Nephron progenitor cell (in vitro differentiated cells): ENCODE data around the gene WNT9B.
A peak's percentile ranks its signal among the peaks of the same experiment; 100 is the strongest.

Experiments used
- DNase-seq: peaks from one replicate; pipeline ENCODE4 v3.0.0; 2021
- H3K27ac Mint-ChIP-seq: 2 replicates; pipeline ENCODE4 v1.8.0; 2021; ENCODE audit warnings: mild to moderate bottlenecking, moderate library complexity, mixed read lengths
- H3K27me3 Mint-ChIP-seq: 2 replicates; pipeline ENCODE4 v1.8.0; 2021; ENCODE audit warnings: mild to moderate bottlenecking, low read depth, mixed read lengths; ENCODE audit not compliant: poor library complexity
- H3K36me3 Mint-ChIP-seq: 2 replicates; pipeline ENCODE4 v1.8.0; 2021; ENCODE audit warnings: low read depth, mixed read lengths
- H3K4me1 Mint-ChIP-seq: 2 replicates; pipeline ENCODE4 v1.8.0; 2021; ENCODE audit warnings: mixed read lengths
- H3K4me3 Mint-ChIP-seq: 2 replicates; pipeline ENCODE4 v1.8.0; 2021; ENCODE audit warnings: mild to moderate bottlenecking, moderate library complexity, mixed read lengths
- H3K9me3 Mint-ChIP-seq: 2 replicates; pipeline ENCODE4 v1.8.0; 2021; ENCODE audit warnings: mild to moderate bottlenecking, moderate library complexity, mixed read lengths
- CTCF ChIP-seq: fragments of 200-600 bp; sonication (generic); IDR thresholded peaks from 2 replicates; pipeline ENCODE4 v1.5.0; 2021; ENCODE audit warnings: antibody characterized with exemption

The WNT9B gene

DNA sequence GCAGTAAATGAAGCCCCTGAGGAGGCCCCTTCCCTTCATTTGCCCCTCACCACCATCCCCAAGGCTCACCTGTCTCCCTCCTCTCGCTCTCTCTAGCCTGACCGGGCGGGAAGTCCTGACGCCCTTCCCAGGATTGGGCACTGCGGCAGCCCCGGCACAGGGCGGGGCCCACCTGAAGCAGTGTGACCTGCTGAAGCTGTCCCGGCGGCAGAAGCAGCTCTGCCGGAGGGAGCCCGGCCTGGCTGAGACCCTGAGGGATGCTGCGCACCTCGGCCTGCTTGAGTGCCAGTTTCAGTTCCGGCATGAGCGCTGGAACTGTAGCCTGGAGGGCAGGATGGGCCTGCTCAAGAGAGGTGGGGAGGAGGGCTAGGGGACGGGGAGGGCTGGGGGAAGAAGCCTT lies 21.0 kb downstream of the WNT9B start:
- peaks cover 8% of the 10 kb centered on the region for H3K27me3 Mint-ChIP-seq
- H3K27ac Mint-ChIP-seq: no peak overlapping the region
- TF ChIP-seq CTCF: no peak
- H3K4me1 Mint-ChIP-seq: no peaks in the 10 kb centered on the region
- no peak overlapping the region for H3K4me3 Mint-ChIP-seq
- no peaks in the 10 kb centered on the region for H3K9me3 Mint-ChIP-seq
- H3K36me3 Mint-ChIP-seq: no peaks in the 10 kb centered on the region
- DNase-seq: no peak

DNA sequence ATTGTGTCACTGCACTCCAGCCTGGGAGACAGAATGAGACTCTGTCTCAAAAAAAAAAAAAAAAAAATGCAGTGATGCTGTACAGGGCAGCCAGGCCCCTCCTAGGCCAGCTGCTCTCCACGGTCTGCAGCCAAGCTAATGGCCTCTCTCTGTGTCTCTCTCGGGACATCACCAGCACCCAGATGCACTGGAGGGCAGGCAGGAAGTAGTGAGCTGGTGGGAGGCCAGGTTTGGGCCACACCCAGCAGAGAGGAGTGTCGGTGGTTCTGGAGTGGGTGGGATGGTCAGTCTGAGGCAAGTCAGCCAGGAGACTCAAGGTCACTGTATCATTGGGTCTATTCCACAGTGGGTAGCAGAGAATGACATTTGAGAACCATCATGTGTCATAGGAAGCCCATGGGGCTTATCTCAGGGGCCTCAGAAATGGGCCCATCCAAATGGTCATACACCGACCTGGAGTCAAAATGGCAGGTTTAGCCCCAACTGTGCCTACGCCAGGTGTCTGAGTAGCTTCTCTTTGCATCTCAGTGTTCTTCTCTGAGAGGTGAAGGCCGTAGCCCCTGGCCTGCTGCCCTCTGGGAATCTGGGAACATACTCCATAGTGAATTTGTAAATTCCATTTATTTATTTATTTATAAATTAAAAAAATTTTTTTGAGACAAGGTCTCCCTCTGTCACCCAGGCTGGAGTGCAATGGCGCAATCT lies 22.7 kb downstream of the WNT9B start:
- H3K4me1 Mint-ChIP-seq: no peaks in the 10 kb centered on the region
- no peak for DNase-seq
- TF ChIP-seq CTCF: no peak
- H3K36me3 Mint-ChIP-seq: no peaks in the 10 kb centered on the region
- H3K4me3 Mint-ChIP-seq: no peak overlapping the region
- no peak overlapping the region for H3K27ac Mint-ChIP-seq
- no peaks in the 10 kb centered on the region for H3K9me3 Mint-ChIP-seq
- H3K27me3 Mint-ChIP-seq: peaks cover 4% of the 10 kb centered on the region

GRCh38 chr17:46874906-46875305 lies 23.5 kb downstream of the WNT9B start:
- Mint-ChIP-seq H3K27me3 (peaks cover 4% of the 10 kb centered on the region), H3K36me3 (no peaks in the 10 kb centered on the region), H3K4me3 (no peak overlapping the region), H3K9me3 (no peaks in the 10 kb centered on the region), H3K4me1 (no peaks in the 10 kb centered on the region), H3K27ac (no peak overlapping the region)
- no peak for TF ChIP-seq CTCF
- no peak for DNase-seq

GRCh38 chr17:46875849-46876352 lies 24.5 kb downstream of the WNT9B start:
- Mint-ChIP-seq H3K4me1 (no peaks in the 10 kb centered on the region), H3K27me3 (peaks cover 4% of the 10 kb centered on the region), H3K27ac (no peak overlapping the region), H3K4me3 (no peak overlapping the region), H3K36me3 (no peaks in the 10 kb centered on the region), H3K9me3 (no peaks in the 10 kb centered on the region)
- no peak for DNase-seq
- no peak for TF ChIP-seq CTCF

- peak; percentile 17 for DNase-seq
- Mint-ChIP-seq H3K27ac (no peak overlapping the region), H3K27me3 (peaks cover 4% of the 10 kb centered on the region), H3K36me3 (no peaks in the 10 kb centered on the region), H3K4me1 (no peaks in the 10 kb centered on the region), H3K4me3 (no peak overlapping the region), H3K9me3 (no peaks in the 10 kb centered on the region)
- peak; percentile 35 for TF ChIP-seq CTCF
Observed at GRCh38 chr17:46876353-46876887, 25.0 kb downstream of the WNT9B start.

DNA sequence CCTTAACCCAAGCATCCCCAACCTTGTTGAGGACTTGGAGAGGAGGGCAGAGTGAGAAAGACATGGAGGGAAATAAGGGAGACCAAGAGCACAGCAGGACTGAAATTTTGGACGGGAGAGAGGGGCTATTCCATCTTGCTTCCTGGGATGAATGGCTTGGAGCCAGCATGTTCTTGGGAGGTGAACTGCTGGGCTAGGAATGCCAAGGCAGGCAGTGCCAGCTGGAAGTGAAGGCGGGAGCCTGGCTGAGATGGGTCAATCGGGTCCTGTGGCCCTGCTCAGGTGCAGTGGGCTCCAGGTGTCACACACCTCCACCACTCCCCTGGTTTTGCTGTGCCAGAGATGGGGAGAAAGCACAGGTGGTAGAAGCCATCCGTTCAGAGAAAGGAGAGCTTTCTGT lies 25.5 kb downstream of the WNT9B start:
- TF ChIP-seq CTCF: no peak
- no peak overlapping the region for H3K4me3 Mint-ChIP-seq

More for the DNA sequence above, 25.5 kb downstream of the WNT9B start:
- no peaks in the 10 kb centered on the region for H3K9me3 Mint-ChIP-seq
- DNase-seq: no peak
- no peaks in the 10 kb centered on the region for H3K36me3 Mint-ChIP-seq
- H3K27me3 Mint-ChIP-seq: peaks cover 4% of the 10 kb centered on the region
- H3K4me1 Mint-ChIP-seq: no peaks in the 10 kb centered on the region
- H3K27ac Mint-ChIP-seq: no peak overlapping the region
